Parathyroid adenoma (tissue), 2 donors: ENCODE results near the gene NEK4.

Source experiments
- H2AFZ ChIP-seq: fragments of 300-600 bp; sonication (generic); one replicate; pipeline ENCODE4 v1.7.0; 2017; ENCODE audit warnings: antibody characterized with exemption, mild to moderate bottlenecking
- H3K27ac ChIP-seq: fragments of 300-600 bp; sonication (generic); one replicate; pipeline ENCODE4 v1.7.0; 2017
- H3K27me3 ChIP-seq: fragments of 300-600 bp; sonication (generic); one replicate; pipeline ENCODE4 v1.7.0; 2017; ENCODE audit warnings: low read length; ENCODE audit not compliant: control insufficient read depth, insufficient read depth
- H3K36me3 ChIP-seq: fragments of 300-600 bp; sonication (generic); one replicate; pipeline ENCODE4 v1.7.0; 2017; ENCODE audit warnings: low read length; ENCODE audit not compliant: control insufficient read depth, insufficient read depth
- H3K4me1 ChIP-seq: fragments of 300-600 bp; sonication (generic); one replicate; pipeline ENCODE4 v1.7.0; 2017; ENCODE audit warnings: control low read depth
- H3K4me2 ChIP-seq: fragments of 300-600 bp; sonication (generic); one replicate; pipeline ENCODE4 v1.7.0; 2017; ENCODE audit warnings: low read length
- H3K4me3 ChIP-seq: fragments of 300-600 bp; sonication (generic); one replicate; pipeline ENCODE4 v1.7.0; 2017; ENCODE audit warnings: low read depth, low read length
- H3K79me2 ChIP-seq: fragments of 300-600 bp; sonication (generic); one replicate; pipeline ENCODE4 v1.7.0; 2017; ENCODE audit warnings: control low read depth
- H3K9ac ChIP-seq: fragments of 300-600 bp; sonication (generic); one replicate; pipeline ENCODE4 v1.7.0; 2017; ENCODE audit warnings: mild to moderate bottlenecking
- H3K9me3 ChIP-seq: fragments of 300-600 bp; sonication (generic); one replicate; pipeline ENCODE4 v1.7.0; 2017; ENCODE audit warnings: low read length; ENCODE audit not compliant: control insufficient read depth
- CTCF ChIP-seq: fragments of 300-600 bp; sonication (generic); IDR thresholded peaks from one replicate; pipeline ENCODE4 v1.7.0; 2017; ENCODE audit warnings: antibody characterized with exemption, mild to moderate bottlenecking
- donor health status: primary hyperparathyroidism.

NEK4 gene

DNA sequence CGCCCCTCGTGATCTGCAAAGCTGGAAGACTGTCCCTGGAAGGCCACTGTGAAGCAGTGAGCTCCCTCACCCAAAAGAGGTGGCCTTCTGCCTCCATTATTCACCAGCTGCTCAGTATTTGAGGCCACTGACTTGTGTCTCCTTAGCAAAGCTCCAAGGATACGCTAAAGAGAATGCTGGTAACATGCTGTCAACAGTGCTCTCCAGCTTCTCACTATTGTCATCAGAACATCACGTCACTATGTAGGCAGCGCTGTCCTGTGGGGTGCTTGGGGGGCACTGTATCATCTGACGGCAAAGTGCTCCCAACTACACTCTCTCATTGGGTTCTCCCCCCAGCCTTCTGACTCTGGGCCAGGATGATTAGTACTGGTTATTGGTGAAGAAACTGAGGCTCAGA lies 45.5 kb upstream of the NEK4 start:
- H2AFZ ChIP-seq = no peak overlapping the region
- H3K36me3 ChIP-seq = no peaks in the 10 kb centered on the region
- H3K4me3 ChIP-seq = no peak overlapping the region
- no peaks in the 10 kb centered on the region for H3K27me3 ChIP-seq
- no peaks in the 10 kb centered on the region for H3K4me1 ChIP-seq
- no peak overlapping the region for H3K4me2 ChIP-seq
- no peak overlapping the region for H3K27ac ChIP-seq
- H3K79me2 ChIP-seq = no peaks in the 10 kb centered on the region
- TF ChIP-seq CTCF = no peak
- H3K9me3 ChIP-seq = no peaks in the 10 kb centered on the region
- no peak overlapping the region for H3K9ac ChIP-seq

DNA sequence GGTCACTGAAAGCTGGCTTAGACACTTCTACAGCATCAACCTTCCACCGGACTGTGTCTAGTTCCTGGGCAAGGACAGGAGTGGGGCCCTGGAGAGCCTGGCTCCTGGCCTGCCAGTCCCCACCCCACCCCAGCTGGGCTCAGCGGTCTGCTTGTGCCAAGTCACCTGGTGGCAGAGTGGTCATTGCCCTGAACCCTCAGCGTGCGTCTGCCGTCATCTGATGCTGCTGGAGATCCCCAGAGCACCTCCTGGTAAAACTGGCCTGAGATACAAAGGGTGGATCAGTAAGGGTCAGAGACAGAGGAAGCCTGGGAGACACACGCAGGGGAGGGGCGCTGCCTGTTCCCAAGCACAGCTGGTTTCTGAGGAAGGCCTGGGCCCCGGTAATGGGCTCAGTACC lies 43.1 kb upstream of the NEK4 start:
- Histone ChIP-seq H3K79me2 (no peaks in the 10 kb centered on the region), H3K4me3 (no peak overlapping the region)
- TF ChIP-seq CTCF = no peak

DNA sequence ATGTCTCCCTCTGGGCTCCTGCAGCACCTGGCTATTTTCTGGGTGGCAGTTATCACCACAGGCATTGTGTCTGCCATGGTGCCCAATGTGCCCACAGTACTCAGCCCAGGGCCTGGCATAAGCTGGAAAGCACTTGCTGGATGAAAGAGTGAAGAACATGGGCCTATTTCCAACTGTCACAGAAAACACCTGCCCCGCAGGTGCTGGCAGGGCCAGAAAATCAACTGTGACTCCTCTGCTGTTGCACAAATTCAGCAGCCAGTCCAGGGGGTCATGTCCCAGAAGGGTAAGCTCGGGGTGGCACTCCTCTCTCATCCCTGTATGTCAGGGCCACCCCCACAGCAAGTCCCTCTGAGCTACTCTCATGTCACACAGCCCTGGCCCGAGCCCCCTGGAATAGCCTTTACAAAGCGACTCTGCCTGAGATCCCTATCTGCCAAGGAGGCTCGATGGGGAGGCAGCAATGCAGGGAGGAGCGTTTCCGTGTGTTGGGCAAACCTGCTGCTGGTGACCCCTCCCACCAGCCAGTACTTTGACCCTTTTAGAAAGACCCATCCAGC lies 40.8 kb upstream of the NEK4 start:
- Histone ChIP-seq H3K4me3 (no peak overlapping the region), H3K27ac (no peak overlapping the region), H3K79me2 (no peaks in the 10 kb centered on the region), H3K4me2 (no peak overlapping the region), H3K27me3 (no peaks in the 10 kb centered on the region), H2AFZ (no peak overlapping the region), H3K9me3 (no peaks in the 10 kb centered on the region), H3K36me3 (no peaks in the 10 kb centered on the region), H3K4me1 (no peaks in the 10 kb centered on the region), H3K9ac (no peak overlapping the region)
- no peak for TF ChIP-seq CTCF

More for the DNA sequence above, 43.1 kb upstream of the NEK4 start:
- Histone ChIP-seq H3K4me2 (no peak overlapping the region), H3K4me1 (no peaks in the 10 kb centered on the region), H3K27ac (no peak overlapping the region), H2AFZ (no peak overlapping the region), H3K27me3 (no peaks in the 10 kb centered on the region), H3K36me3 (no peaks in the 10 kb centered on the region), H3K9me3 (no peaks in the 10 kb centered on the region), H3K9ac (no peak overlapping the region)

DNA sequence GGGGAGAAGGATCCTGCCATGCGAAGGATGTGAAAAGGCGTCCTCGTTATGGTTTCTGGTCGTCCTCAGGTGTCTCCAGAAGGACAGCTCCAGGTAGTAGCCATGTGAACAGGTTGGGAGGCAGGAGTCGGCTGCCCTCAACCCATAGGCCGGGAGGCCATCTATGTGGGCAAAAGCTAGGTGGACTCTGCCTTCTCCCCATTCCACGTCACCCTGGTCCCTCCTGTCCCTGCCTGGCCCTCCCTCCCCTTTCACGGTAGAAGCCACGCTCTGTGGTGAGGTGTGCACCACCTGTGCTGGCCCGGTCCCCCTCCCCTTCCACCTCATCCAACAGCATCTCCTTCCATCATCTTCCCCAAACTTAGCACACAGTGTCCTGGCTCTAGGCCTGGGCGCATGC lies 40.2 kb upstream of the NEK4 start:
- H2AFZ ChIP-seq = no peak overlapping the region
- no peak overlapping the region for H3K27ac ChIP-seq
- no peaks in the 10 kb centered on the region for H3K9me3 ChIP-seq
- no peaks in the 10 kb centered on the region for H3K36me3 ChIP-seq
- no peaks in the 10 kb centered on the region for H3K4me1 ChIP-seq
- no peak overlapping the region for H3K9ac ChIP-seq
- no peak overlapping the region for H3K4me3 ChIP-seq
- TF ChIP-seq CTCF = no peak
- H3K4me2 ChIP-seq = no peak overlapping the region
- H3K27me3 ChIP-seq = no peaks in the 10 kb centered on the region
- no peaks in the 10 kb centered on the region for H3K79me2 ChIP-seq

GRCh38 chr3:52809662-52810377 lies 39.1 kb upstream of the NEK4 start:
- Histone ChIP-seq H3K4me2 (no peak overlapping the region), H3K4me3 (no peak overlapping the region), H2AFZ (no peak overlapping the region), H3K79me2 (no peaks in the 10 kb centered on the region), H3K4me1 (no peaks in the 10 kb centered on the region), H3K36me3 (no peaks in the 10 kb centered on the region), H3K27ac (no peak overlapping the region), H3K27me3 (no peaks in the 10 kb centered on the region), H3K9ac (no peak overlapping the region), H3K9me3 (no peaks in the 10 kb centered on the region)
- TF ChIP-seq CTCF = no peak
